Tibial artery (tissue), 4 donors: ENCODE data around the gene C14orf132.
"Not testable (repeated sequence)": the region's sequence is repeated elsewhere in the genome, so short reads cannot be mapped to it uniquely, and the experiment has no call there.

Source experiments
- DNase-seq, 2 donors: peaks; one replicate each; pipeline ENCODE4 v3.0.0-alpha.2; 2019
- H3K27ac ChIP-seq, 2 donors: fragments of 200-600 bp; sonication (generic) in 1 of 2; 1 replicate in 1 of 2; 2 replicates in 1 of 2; pipeline ENCODE4 v1.5.1; 2018 to 2019; ENCODE audit warnings: mild to moderate bottlenecking in 1 of 2
- H3K27me3 ChIP-seq, 2 donors: fragments of 200-600 bp; sonication (generic) in 1 of 2; one replicate each; pipeline versions ENCODE4 v1.5.1 to v1.6.0; 2016 to 2019
- H3K36me3 ChIP-seq, 3 donors: fragments of 200-600 bp; sonication (generic) in 2 of 3; one replicate each; pipeline ENCODE4 v1.5.1; 2016 to 2019; ENCODE audit warnings: mild to moderate bottlenecking in 2 of 3
- H3K4me1 ChIP-seq, 4 donors: fragments of 200-600 bp; sonication (generic) in 2 of 4; 1 replicate in 3 of 4; 2 replicates in 1 of 4; pipeline ENCODE4 v1.5.1; 2016 to 2019
- H3K4me3 ChIP-seq, 2 donors: fragments of 200-600 bp; sonication (generic) in 1 of 2; 1 replicate in 1 of 2; 2 replicates in 1 of 2; pipeline ENCODE4 v1.5.1; 2018 to 2019; ENCODE audit warnings: mild to moderate bottlenecking in 2 of 2
- H3K9me3 ChIP-seq, 3 donors: fragments of 200-600 bp; sonication (generic) in 1 of 3; one replicate each; pipeline ENCODE4 v1.5.1; 2016 to 2019
- CTCF ChIP-seq, 2 experiments: fragments of 200-600 bp in 1 of 2; fragments of 450-650 bp in 1 of 2; IDR thresholded peaks; one replicate each; pipeline ENCODE4 v1.5.1; 2017 to 2019; ENCODE audit warnings: antibody characterized with exemption in 2 of 2, mild to moderate bottlenecking in 1 of 2, moderate library complexity in 1 of 2
- intact Hi-C: fragments of 100-400 bp; cut with DNase I; formaldehyde crosslinking; loops from one replicate; pipeline ENCODE4 v1.15.0; 2023; ENCODE audit warnings: low total_unique reads

Gene C14orf132

GRCh38 chr14:96071561-96071960 is 32.4 kb downstream of the C14orf132 start:
- TF ChIP-seq CTCF (IDR thresholded peaks at IDR 0.05), result no peak
- intact Hi-C loops, result no loop called here
- Histone ChIP-seq H3K36me3 (peaks cover 0 to 6% (median 0%) of the 10 kb centered on the region in 3 donors), H3K4me3 (no peak overlapping the region), H3K9me3 (no peaks in the 10 kb centered on the region), H3K27ac (no peak overlapping the region), H3K27me3 (no peaks in the 10 kb centered on the region), H3K4me1 (peaks cover 0 to 8% (median 0%) of the 10 kb centered on the region in 4 donors)
- peak; percentile 6 to 32 for DNase-seq

GRCh38 chr14:96072076-96072475 is 32.9 kb downstream of the C14orf132 start:
- no peaks in the 10 kb centered on the region for H3K9me3 ChIP-seq
- no peak for TF ChIP-seq CTCF (IDR thresholded peaks at IDR 0.05)
- no peak overlapping the region for H3K4me3 ChIP-seq
- peaks cover 0 to 6% (median 0%) of the 10 kb centered on the region in 3 donors for H3K36me3 ChIP-seq
- no peaks in the 10 kb centered on the region for H3K27me3 ChIP-seq
- no peak overlapping the region for H3K27ac ChIP-seq
- peaks cover 0 to 8% (median 0%) of the 10 kb centered on the region in 4 donors for H3K4me1 ChIP-seq
- intact Hi-C loops, result no loop called here
- peak in 1 of 2 donors; percentile 12 for DNase-seq

- intact Hi-C loops, result no loop called here
- Histone ChIP-seq H3K9me3 (no peaks in the 10 kb centered on the region), H3K4me3 (no peak overlapping the region), H3K27ac (no peak overlapping the region), H3K4me1 (peaks cover 0 to 8% (median 0%) of the 10 kb centered on the region in 4 donors), H3K36me3 (peaks cover 0 to 6% (median 0%) of the 10 kb centered on the region in 3 donors), H3K27me3 (no peaks in the 10 kb centered on the region)
- TF ChIP-seq CTCF (IDR thresholded peaks at IDR 0.05), result no peak
- DNase-seq, result no peak
Observed at GRCh38 chr14:96072746-96073145, 33.6 kb downstream of the C14orf132 start.

GRCh38 chr14:96073260-96074039 is 34.3 kb downstream of the C14orf132 start:
- H3K4me1 ChIP-seq, H3K4me3 ChIP-seq, H3K27me3 ChIP-seq, intact Hi-C loops, DNase-seq, H3K27ac ChIP-seq, H3K36me3 ChIP-seq, H3K9me3 ChIP-seq: not testable (repeated sequence)

GRCh38 chr14:96077983-96078624 is 38.9 kb downstream of the C14orf132 start:
- Histone ChIP-seq H3K27me3 (no peaks in the 10 kb centered on the region), H3K36me3 (no peaks in the 10 kb centered on the region), H3K4me3 (no peak overlapping the region), H3K9me3 (no peaks in the 10 kb centered on the region), H3K27ac (no peak overlapping the region), H3K4me1 (peaks cover 0 to 8% (median 0%) of the 10 kb centered on the region in 4 donors)
- intact Hi-C loops, result no loop called here
- no peak for DNase-seq
- TF ChIP-seq CTCF (IDR thresholded peaks at IDR 0.05), result no peak

- Histone ChIP-seq H3K27me3 (no peaks in the 10 kb centered on the region), H3K4me1 (peaks cover 0 to 8% (median 0%) of the 10 kb centered on the region in 4 donors), H3K9me3 (no peaks in the 10 kb centered on the region), H3K4me3 (no peak overlapping the region), H3K36me3 (no peaks in the 10 kb centered on the region), H3K27ac (no peak overlapping the region)
- TF ChIP-seq CTCF (IDR thresholded peaks at IDR 0.05), result no peak
- no peak for DNase-seq
- intact Hi-C loops, result no loop called here
Observed at GRCh38 chr14:96078625-96079016, 39.5 kb downstream of the C14orf132 start.
